Measurements from ENCODE around the gene TMED8. TPM values are rescaled to one million over a fixed set of nuclear protein-coding genes. Genes with fewer than 3 reads are reported as not detected.
A peak's percentile ranks its signal among the peaks of the same experiment; 100 is the strongest.
"Not testable (repeated sequence)": the region's sequence is repeated elsewhere in the genome, so short reads cannot be mapped to it uniquely, and the experiment has no call there.

TMED8 gene
- total RNA-seq, 1 experiment from 2014 or later, result 42.6 TPM

DNA sequence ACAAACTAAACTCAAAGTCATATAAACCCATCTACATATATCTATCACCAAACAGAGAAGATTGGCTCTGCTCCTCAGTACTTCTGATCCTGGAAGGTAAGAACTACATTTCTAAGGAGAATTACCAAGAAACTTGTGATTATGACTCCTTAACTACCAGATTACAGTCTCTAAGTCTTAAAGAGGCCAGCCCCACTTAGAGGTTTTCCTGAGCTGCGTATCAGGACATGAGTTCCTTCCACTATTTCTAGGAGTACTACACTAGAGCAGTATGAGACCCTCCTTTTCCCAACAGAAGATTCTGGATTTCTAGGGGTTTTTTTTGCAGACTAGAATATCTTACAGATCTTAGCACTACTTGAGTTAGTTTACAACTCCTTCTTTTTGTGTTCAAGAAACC is 46.5 kb upstream of the TMED8 start, which contains the start of gene NOXRED1:
TSS of gene NOXRED1 (minus strand) at position 101 of the 400 bp plus-strand sequence. CDS start 634 bp downstream, outside the sequence.
- Histone ChIP-seq H3K9me3 (ENCODE audit: insufficient read depth, low read depth) (peaks cover 5% of the 10 kb centered on the region; the same call in 1 of the 2 replicates), H3K27me3 (ENCODE audit: insufficient read depth, low read depth) (no peaks in the 10 kb centered on the region), H3K9me2 (ENCODE audit: insufficient read depth) (no peaks in the 10 kb centered on the region), H3K36me3 (ENCODE audit: low read depth) (peaks cover 21% of the 10 kb centered on the region; the same call in 1 of the 2 replicates), H3K27ac (no peak within 1 kb of the TSS), H3K4me3 (no peak within 1 kb of the TSS), H3K4me1 (replicated peaks; ENCODE audit: insufficient read depth) (no peaks in the 10 kb centered on the region), H3K79me2 (ENCODE audit: low read depth) (no peaks in the 10 kb centered on the region), H3K4me2 (no peak within 1 kb of the TSS), H2AFZ (no peak within 1 kb of the TSS), H3F3A (ENCODE audit: insufficient read depth, low read depth) (0 out of 2 replicates have a peak, but pooled peaks cover 8% of the 10 kb centered on the region), H4K20me1 (ENCODE audit: insufficient read depth) (no peaks in the 10 kb centered on the region)
- ChIA-PET CTCF (no interaction called here), POLR2A (ENCODE audit: unreplicated experiment) (no interaction called here)
- no peak for TF ChIP-seq EZH2 (IDR thresholded peaks at IDR 0.05; ENCODE audit: low read depth)
- TF ChIP-seq, protein P1, sequence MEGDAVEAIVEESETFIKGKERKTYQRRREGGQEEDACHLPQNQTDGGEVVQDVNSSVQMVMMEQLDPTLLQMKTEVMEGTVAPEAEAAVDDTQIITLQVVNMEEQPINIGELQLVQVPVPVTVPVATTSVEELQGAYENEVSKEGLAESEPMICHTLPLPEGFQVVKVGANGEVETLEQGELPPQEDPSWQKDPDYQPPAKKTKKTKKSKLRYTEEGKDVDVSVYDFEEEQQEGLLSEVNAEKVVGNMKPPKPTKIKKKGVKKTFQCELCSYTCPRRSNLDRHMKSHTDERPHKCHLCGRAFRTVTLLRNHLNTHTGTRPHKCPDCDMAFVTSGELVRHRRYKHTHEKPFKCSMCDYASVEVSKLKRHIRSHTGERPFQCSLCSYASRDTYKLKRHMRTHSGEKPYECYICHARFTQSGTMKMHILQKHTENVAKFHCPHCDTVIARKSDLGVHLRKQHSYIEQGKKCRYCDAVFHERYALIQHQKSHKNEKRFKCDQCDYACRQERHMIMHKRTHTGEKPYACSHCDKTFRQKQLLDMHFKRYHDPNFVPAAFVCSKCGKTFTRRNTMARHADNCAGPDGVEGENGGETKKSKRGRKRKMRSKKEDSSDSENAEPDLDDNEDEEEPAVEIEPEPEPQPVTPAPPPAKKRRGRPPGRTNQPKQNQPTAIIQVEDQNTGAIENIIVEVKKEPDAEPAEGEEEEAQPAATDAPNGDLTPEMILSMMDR (conservative IDR thresholded peaks at IDR 0.05), result no peak
- intact Hi-C loops (cut with micrococcal nuclease; ENCODE audit: unreplicated experiment), result no loop called here
- no TSS peak for BruUV-seq (replicated peaks)
- DNase-seq, result no peak

DNA sequence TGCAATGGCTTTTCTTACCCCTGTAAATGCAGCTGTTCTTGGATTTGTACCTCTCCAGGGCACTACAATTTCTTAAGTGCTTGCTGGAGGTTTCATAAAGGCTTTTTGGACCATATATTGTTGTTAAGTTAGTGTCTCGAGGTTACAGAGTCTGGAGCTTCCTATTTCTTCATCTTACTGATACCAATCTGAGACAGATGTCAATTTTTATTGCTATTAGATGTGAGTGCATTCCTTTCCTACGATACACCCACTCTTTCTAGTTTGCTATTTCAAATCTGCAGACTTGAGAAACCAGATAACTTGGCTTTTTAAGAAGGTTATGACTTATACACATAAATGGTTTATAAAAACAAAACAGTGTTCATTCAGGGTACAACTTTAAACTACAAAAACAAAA is 44.3 kb upstream of the TMED8 start:
- Histone ChIP-seq H3K9me2 (ENCODE audit: insufficient read depth) (no peaks in the 10 kb centered on the region), H3K9me3 (ENCODE audit: insufficient read depth, low read depth) (peaks cover 5% of the 10 kb centered on the region; the same call in 1 of the 2 replicates), H3K27me3 (ENCODE audit: insufficient read depth, low read depth) (no peaks in the 10 kb centered on the region), H3K4me1 (replicated peaks; ENCODE audit: insufficient read depth) (no peaks in the 10 kb centered on the region), H3F3A (ENCODE audit: insufficient read depth, low read depth) (0 out of 2 replicates have a peak, but pooled peaks cover 8% of the 10 kb centered on the region), H3K27ac (no peak overlapping the region), H3K79me2 (ENCODE audit: low read depth) (no peaks in the 10 kb centered on the region), H3K36me3 (ENCODE audit: low read depth) (0 out of 2 replicates have a peak, but pooled peaks cover 6% of the 10 kb centered on the region), H2AFZ (no peak overlapping the region), H3K4me3 (no peak overlapping the region), H3K4me2 (no peak overlapping the region), H4K20me1 (ENCODE audit: insufficient read depth) (no peaks in the 10 kb centered on the region)
- DNase-seq, result peak in 1 of 2 experiments; percentile 45
- BruUV-seq (replicated peaks), result no TSS peak
- ChIA-PET CTCF (no interaction called here), POLR2A (ENCODE audit: unreplicated experiment) (interaction anchor here (0.6 kb wide), 1 partner anchor 50 kb away, joined by 5 read pairs; no protein-coding TSS in a partner anchor)
- intact Hi-C loops (cut with micrococcal nuclease; ENCODE audit: unreplicated experiment), result no loop called here
- TF ChIP-seq, protein P1 (conservative IDR thresholded peaks at IDR 0.05), result no peak
- TF ChIP-seq EZH2 (IDR thresholded peaks at IDR 0.05; ENCODE audit: low read depth), result no peak

DNA sequence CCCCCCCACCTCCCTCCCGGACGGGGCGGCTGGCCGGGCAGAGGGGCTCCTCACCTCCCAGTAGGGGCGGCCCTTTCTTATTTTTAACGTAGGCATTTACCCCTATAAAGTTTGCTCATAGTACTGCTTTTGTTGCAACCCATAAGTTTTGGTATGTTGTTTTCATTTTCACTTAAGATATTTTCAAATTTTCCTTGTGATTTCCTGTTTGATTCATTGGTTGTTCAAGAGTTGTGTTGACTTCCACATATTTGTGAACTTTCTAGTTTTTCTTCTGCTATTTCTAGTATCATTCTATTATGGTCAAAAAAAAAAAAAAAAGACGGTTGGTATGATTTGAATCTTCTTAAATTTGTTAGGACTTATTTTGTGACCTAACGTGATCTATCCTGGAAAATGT is 39.9 kb upstream of the TMED8 start:
- H3K27me3 ChIP-seq (ENCODE audit: insufficient read depth, low read depth), result no peaks in the 10 kb centered on the region
- POLR2A ChIA-PET (ENCODE audit: unreplicated experiment), result no interaction called here
- H3K4me1 ChIP-seq (replicated peaks; ENCODE audit: insufficient read depth), result no peaks in the 10 kb centered on the region
- no peaks in the 10 kb centered on the region for H3K79me2 ChIP-seq (ENCODE audit: low read depth)
- TF ChIP-seq, protein P1 (conservative IDR thresholded peaks at IDR 0.05), result no peak
- no peak for TF ChIP-seq EZH2 (IDR thresholded peaks at IDR 0.05; ENCODE audit: low read depth)
- H3K9me2 ChIP-seq (ENCODE audit: insufficient read depth), result no peaks in the 10 kb centered on the region
- no TSS peak for BruUV-seq (replicated peaks)
- no peak overlapping the region for H3K4me2 ChIP-seq
- intact Hi-C loops (cut with micrococcal nuclease; ENCODE audit: unreplicated experiment), result no loop called here
- CTCF ChIA-PET, result no interaction called here
- no peaks in the 10 kb centered on the region for H4K20me1 ChIP-seq (ENCODE audit: insufficient read depth)
- no peak overlapping the region for H2AFZ ChIP-seq
- no peaks in the 10 kb centered on the region for H3K36me3 ChIP-seq (ENCODE audit: low read depth)
- H3K9me3 ChIP-seq (ENCODE audit: insufficient read depth, low read depth), result peaks cover 5% of the 10 kb centered on the region; the same call in 1 of the 2 replicates
- no peak for DNase-seq
- H3F3A ChIP-seq (ENCODE audit: insufficient read depth, low read depth), result 0 out of 2 replicates have a peak, but pooled peaks cover 5% of the 10 kb centered on the region
- H3K4me3 ChIP-seq, result no peak overlapping the region
- no peak overlapping the region for H3K27ac ChIP-seq

DNA sequence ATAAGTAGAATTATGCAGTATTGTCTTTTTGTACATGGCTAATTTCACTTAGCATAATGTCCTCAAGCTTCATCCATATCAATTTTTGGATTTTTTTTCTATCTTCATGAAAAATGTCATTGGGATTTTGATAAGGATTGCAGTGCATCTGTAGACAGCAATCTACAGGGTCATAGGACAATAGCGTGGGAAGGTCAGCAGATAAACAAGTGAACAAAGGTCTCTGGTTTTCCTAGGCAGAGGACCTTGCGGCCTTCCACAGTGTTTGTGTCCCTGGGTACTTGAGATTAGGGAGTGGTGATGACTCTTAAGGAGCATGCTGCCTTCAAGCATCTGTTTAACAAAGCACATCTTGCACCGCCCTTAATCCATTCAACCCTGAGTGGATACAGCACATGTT is 39.2 kb upstream of the TMED8 start:
- DNase-seq; H3K27ac ChIP-seq; BruUV-seq (replicated peaks); H3K79me2 ChIP-seq (ENCODE audit: low read depth); H2AFZ ChIP-seq; H3K27me3 ChIP-seq (ENCODE audit: insufficient read depth, low read depth); H3K4me2 ChIP-seq; H3K9me3 ChIP-seq (ENCODE audit: insufficient read depth, low read depth); H3K4me3 ChIP-seq; CTCF ChIA-PET; H3K4me1 ChIP-seq (replicated peaks; ENCODE audit: insufficient read depth); H3K9me2 ChIP-seq (ENCODE audit: insufficient read depth); H3K36me3 ChIP-seq (ENCODE audit: low read depth); H3F3A ChIP-seq (ENCODE audit: insufficient read depth, low read depth); H4K20me1 ChIP-seq (ENCODE audit: insufficient read depth); intact Hi-C loops (cut with micrococcal nuclease; ENCODE audit: unreplicated experiment): not testable (repeated sequence)
- POLR2A ChIA-PET (ENCODE audit: unreplicated experiment), result interaction anchor here (0.5 kb wide), 1 partner anchor 272 kb away, joined by 4 read pairs; no protein-coding TSS in a partner anchor

DNA sequence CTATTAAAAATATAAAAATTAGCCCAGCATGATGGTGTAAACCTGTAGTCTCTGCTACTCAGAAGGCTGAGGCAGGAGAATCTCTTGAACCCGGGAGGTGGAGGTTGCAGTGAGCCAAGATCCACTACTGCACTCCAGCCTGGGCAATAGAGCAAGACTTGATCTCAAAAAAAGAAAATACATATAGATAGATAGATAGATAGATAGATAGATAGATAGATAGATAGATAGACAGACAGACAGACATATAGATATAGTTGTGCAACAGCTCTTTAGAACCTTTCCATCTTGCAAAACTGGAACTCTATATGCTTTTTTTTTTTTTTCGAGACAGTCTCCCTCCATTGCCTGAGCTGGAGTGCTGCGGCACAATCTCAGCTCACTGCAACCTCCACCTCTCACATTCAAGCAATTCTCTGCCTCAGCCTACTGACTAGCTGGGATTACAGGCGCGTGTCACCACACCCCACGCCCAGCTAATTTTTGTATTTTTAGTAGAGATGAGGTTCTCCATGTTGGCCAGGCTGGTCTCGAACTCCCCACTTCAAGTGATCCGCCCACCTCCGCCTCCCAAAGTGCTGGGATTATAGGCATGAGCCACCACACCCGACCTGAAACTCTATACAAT is 38.6 kb upstream of the TMED8 start:
- CTCF ChIA-PET; H3K4me3 ChIP-seq; DNase-seq; H3K27me3 ChIP-seq (ENCODE audit: insufficient read depth, low read depth); H2AFZ ChIP-seq; H3F3A ChIP-seq (ENCODE audit: insufficient read depth, low read depth); H3K27ac ChIP-seq; H3K36me3 ChIP-seq (ENCODE audit: low read depth); H3K4me1 ChIP-seq (replicated peaks; ENCODE audit: insufficient read depth); H3K79me2 ChIP-seq (ENCODE audit: low read depth); BruUV-seq (replicated peaks); H3K9me2 ChIP-seq (ENCODE audit: insufficient read depth); H3K9me3 ChIP-seq (ENCODE audit: insufficient read depth, low read depth); H3K4me2 ChIP-seq; H4K20me1 ChIP-seq (ENCODE audit: insufficient read depth); intact Hi-C loops (cut with micrococcal nuclease; ENCODE audit: unreplicated experiment): not testable (repeated sequence)
- POLR2A ChIA-PET (ENCODE audit: unreplicated experiment), result interaction anchor here (0.5 kb wide), 1 partner anchor 272 kb away, joined by 4 read pairs; no protein-coding TSS in a partner anchor

Measured in PC-9 (cell line).